ENCODE data around the gene ITLN1.
"Not testable (repeated sequence)": the region's sequence is repeated elsewhere in the genome, so short reads cannot be mapped to it uniquely, and the experiment has no call there.

The ITLN1 gene

GRCh38 chr1:160885042-160885441 is at the start of gene ITLN1:
TSS of gene ITLN1 (minus strand) at chr1:160885180. CDS start at chr1:160884877, 303 bp downstream.
- DNase-seq = no peak

- not testable (repeated sequence) for DNase-seq
Observed at GRCh38 chr1:160933305-160933704, 48.3 kb upstream of the ITLN1 start.

- no peak for DNase-seq
Observed at GRCh38 chr1:160925652-160926244, 40.8 kb upstream of the ITLN1 start.

- DNase-seq = no peak
Observed at GRCh38 chr1:160924791-160925651, 40.0 kb upstream of the ITLN1 start.

- DNase-seq = no peak
Observed at GRCh38 chr1:160916666-160917065, 31.7 kb upstream of the ITLN1 start.

DNA sequence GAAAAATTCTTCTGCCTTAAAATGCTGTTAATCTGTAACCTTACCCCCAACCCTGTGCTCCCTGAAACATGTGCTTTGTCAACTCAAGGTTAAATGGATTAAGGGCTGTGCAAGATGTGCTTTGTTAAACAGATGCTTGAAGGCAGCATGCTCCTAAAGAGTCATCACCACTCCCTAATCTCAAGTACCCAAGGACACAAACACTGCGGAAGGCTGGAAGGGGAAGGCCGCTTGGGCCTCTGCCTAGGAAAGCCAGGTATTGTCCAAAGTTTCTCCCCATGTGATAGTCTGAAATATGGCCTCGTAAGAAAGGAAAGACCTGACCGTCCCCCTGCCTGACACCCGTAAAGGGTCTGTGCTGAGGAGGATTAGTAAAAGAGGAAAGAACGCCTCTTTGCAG is 28.2 kb upstream of the ITLN1 start:
- DNase-seq = not testable (repeated sequence)

DNA sequence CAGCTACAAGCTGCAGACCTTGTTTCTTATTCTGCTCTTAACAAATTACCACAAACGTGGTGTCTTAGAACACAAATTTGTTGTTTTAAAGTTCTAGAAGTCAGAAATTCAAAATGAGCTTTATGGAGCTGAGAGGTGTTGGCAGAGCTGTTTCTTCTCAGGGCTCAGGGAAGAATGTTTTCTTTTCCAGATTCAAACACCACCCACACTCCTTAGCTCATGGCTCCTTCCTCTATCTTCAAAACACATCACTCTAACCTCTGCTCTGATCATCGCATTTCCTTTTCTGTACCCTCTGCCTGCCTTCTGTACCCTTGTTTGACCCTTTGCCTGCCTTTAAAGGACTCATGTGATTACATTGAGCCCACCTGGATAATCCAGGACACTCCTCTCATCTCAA is 26.9 kb upstream of the ITLN1 start:
- DNase-seq = no peak

DNA sequence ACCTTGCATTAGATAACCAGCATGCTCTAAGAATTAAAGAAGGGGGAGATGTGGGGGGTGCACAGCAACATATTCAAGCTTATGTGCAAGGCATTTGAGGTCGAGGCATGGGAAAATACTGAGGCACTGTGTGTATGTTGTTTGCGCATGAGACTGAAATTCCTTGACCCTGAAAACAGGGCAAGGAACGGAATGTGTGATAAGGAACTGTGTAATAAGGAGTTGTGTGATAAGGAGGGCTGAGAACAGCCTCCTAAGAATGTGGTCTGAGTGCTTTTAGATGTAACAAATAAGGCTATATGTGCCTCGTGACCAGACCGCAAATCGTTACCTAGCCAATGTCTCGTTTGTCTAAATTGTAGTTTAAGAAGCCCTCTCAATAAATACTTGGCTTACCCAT is 26.5 kb upstream of the ITLN1 start:
- DNase-seq = no peak

- DNase-seq = no peak
Observed at GRCh38 chr1:160910170-160910750, 25.3 kb upstream of the ITLN1 start.

DNA sequence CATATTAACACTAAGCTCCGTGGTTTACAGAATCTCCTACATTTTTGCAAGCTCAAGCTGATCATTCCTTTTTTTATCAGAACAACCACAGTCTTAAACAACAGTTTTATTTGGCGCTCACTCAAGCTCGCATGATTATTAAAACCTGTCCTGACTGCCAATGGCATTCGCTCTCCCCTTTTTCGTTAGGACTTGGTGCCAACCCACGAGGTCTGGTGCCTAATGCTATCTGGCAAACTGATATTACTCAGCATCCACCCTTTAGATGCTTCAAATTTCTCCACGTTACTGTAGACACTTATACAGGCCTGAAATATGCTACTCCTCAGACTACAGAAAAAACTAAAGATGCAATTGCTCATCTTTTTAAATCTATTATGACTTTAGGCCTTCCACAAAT is 23.0 kb upstream of the ITLN1 start:
- no peak for DNase-seq

DNA sequence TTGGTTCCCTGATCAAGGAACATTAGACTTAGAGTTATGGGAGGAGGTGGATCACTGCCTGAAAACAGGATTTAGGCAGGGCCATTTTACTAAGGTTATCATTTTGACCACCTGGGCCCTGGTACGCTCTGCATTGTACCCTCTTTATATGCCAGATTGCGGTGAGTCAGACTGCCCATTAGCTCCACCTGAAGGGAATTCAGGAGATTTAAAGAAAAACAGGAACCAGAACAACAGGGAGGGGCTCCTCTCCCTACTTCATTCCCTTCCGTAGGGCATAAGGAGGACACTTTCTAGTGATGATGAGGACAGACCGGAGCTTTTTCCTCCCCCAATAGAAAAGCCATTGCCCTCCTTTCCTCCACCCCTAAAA is 20.6 kb upstream of the ITLN1 start:
- DNase-seq = no peak

DNA sequence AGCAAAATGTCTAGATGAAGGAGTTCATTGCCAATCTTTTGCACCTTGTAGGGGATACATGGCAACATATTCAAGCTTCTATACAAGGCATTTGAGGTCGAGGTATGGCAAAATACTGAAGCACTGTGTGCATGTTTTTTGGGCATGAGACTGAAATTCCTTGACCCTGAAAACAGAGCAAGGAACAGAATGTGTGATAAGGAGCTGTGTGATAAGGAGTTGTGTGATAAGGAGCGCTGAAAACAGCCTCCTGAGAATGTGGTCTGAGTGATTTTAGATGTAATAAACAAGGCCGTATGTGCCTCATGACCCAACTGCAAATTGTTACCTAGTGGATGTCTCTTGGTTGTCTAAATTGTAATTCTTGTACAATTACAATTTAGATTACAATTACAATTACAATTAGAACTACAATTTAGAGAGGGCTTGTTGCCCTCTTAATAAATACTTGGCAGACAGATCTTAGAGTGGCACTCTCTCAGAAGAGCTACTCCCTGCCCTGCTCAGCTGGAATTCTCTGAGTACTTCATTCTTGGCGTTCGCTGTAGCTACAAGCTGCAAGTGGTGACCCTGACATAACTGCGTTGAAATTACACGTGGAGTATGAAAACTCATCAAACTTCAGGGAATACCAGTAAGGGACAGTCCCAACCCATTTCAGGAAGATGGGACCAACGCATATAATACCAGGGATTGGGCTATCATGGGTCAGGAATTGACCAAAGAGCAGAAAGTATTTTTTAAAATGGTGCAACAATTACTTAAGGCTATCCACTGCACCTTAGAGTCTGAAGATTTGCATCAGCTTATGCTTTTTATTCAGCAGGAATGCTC is 20.0 kb upstream of the ITLN1 start:
- DNase-seq = no peak

DNA sequence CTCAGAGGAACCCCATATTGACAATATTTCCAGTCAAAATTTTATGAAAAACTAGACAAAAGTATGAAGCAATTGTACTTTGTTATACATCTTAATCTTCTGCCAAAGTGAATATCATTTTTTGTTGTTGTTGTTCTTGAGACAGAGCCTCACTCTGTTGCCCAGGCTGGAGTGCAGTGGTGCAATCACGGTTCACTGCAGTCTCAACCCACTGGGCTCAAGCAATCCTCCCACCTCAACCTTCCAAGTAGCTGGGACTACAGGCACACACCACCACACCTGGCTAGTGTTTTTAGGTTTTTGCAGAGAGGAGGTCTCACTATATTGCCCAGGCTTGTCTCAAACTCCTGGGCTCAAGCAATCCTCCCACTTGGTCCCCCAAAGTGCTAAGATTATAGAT is 17.3 kb upstream of the ITLN1 start:
- not testable (repeated sequence) for DNase-seq

DNA sequence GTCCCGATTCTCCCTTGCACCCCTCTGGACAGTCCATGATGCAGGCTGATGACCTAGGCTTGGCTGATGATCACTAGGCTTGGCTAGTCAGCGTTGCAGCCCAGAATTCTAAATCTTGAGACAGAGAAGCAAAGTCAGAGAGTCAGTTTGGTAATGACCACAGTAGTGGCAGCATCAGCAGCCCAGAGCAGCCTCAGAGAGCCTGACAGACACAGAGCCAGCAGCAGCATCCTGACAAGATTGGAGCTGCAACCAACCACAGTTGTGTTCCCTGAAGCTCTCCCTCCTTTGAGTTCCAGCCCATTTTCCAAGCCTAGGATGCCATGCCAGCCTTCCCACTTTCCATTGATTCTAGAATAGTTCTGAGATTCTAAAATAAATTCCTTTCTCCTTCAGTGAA is 16.8 kb upstream of the ITLN1 start:
- DNase-seq = no peak

GRCh38 chr1:160900683-160901082 is 15.7 kb upstream of the ITLN1 start:
- DNase-seq = not testable (repeated sequence)

- DNase-seq = not testable (repeated sequence)
Observed at GRCh38 chr1:160894368-160895135, 9.6 kb upstream of the ITLN1 start.

- DNase-seq = no peak
Observed at GRCh38 chr1:160891474-160891873, 6.5 kb upstream of the ITLN1 start.

DNA sequence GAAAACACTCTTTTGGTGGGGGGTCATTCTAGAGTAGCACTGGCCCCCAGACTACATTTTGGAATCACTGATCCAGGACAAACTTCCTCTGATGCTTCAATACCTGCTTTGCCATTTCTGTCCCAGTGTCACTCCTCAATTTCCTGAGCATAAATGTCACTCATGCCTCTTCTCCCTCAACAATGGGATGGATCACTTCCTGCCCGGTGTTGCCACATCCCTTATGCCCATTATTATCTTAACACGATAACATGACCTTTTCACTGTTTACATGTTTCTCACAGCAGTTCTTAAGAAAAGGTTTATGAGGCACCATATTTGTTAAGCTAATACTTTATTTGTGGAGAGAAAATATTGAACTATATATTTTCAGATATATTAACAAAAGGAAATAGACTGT is 3.9 kb upstream of the ITLN1 start:
- no peak for DNase-seq

GRCh38 chr1:160887071-160887470 is 2.1 kb upstream of the ITLN1 start:
- no peak for DNase-seq

- no peak for DNase-seq
Observed at GRCh38 chr1:160884579-160884978, 401 bp downstream of the ITLN1 start.

DNA sequence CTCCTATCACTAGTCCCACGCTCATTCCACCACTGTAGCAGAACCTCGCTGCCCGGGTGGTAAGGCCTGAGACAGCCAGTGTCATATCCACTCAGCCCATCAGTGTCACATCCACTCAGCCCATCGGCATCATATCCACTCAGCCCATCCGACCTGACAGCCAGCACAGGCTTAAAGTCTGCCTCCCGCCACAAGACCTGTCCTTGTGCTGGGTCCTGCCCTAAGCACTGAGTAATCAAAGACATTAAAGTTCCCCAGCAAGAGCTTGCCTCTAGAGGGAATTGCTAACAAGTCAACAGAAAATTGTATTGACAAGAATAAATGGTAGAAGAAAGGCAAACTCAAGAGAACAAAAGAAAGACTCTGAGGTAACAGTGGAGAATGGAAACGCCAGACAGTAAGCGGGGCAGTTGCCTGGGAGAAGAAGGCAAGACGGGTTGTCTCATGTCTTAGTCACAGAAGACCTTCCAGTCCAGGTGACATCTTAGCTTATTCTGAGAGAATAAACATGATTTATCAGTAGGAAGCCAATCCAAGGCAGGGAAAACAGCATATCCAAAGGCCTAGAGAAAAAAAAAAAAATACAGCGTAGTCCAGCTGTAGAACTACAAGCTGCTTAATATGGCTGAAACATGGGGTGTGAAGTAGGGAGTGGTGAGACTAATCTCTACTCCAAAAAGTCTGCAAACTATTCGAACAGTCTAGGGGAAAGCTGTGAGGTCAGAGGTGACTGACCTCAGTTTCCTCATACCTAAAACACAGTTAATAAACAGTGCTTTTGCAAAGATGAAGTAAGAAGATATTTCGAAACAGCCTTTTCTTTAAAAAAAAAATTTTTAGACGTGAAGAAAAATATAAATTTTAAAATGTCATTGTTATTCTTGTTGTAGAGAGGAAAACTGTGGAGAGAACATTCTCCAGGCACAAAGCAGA is 1.1 kb downstream of the ITLN1 start:
- DNase-seq = no peak

Measured in activated CD4-positive, alpha-beta T cell treated with anti-CD3 and anti-CD28 coated beads for 1 hour (primary cell).